D721Med (cell line): ENCODE measurements around the gene PCSK6.

ENCODE experiments used
- DNase-seq: peaks from one replicate; pipeline ENCODE4 v3.0.0; 2011; ENCODE audit warnings: low spot score; ENCODE audit not compliant: insufficient read length
- FAIRE-seq: peaks from 2 replicates; lab custom pipeline; 2011; peaks lifted over from hg19 to GRCh38; lab: Jason Lieb, UNC
- TF ChIP-seq, protein P1 (sequence below): IDR thresholded peaks from 2 replicates; pipeline ENCODE4 v1.5.1; 2012; ENCODE audit warnings: mild to moderate bottlenecking, control low read depth; ENCODE audit not compliant: insufficient read depth; ENCODE audit errors: missing control alignments

The PCSK6 gene

DNA sequence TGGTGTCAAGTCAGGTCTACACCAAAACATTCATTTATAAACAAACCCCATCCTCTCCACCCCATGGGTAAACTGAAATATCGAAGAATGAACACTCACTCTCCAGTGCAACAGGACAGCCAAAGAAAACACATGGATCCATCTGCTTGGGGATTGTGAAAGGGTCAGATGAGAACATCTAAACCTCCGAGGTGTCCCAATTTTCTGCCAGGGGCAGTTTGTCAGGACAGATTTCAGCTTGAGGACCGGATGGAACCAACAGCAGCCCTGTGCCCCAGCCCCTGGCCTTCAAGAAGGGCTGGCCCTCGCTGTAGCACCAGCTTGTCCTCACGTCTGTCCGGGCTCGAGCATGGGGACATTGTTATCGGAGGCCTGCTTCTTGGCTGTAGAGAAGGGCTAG, 45.5 kb downstream of the PCSK6 start:
- DNase-seq, result no peak
- TF ChIP-seq, protein P1, sequence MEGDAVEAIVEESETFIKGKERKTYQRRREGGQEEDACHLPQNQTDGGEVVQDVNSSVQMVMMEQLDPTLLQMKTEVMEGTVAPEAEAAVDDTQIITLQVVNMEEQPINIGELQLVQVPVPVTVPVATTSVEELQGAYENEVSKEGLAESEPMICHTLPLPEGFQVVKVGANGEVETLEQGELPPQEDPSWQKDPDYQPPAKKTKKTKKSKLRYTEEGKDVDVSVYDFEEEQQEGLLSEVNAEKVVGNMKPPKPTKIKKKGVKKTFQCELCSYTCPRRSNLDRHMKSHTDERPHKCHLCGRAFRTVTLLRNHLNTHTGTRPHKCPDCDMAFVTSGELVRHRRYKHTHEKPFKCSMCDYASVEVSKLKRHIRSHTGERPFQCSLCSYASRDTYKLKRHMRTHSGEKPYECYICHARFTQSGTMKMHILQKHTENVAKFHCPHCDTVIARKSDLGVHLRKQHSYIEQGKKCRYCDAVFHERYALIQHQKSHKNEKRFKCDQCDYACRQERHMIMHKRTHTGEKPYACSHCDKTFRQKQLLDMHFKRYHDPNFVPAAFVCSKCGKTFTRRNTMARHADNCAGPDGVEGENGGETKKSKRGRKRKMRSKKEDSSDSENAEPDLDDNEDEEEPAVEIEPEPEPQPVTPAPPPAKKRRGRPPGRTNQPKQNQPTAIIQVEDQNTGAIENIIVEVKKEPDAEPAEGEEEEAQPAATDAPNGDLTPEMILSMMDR, result no peak
- no peak for FAIRE-seq

DNA sequence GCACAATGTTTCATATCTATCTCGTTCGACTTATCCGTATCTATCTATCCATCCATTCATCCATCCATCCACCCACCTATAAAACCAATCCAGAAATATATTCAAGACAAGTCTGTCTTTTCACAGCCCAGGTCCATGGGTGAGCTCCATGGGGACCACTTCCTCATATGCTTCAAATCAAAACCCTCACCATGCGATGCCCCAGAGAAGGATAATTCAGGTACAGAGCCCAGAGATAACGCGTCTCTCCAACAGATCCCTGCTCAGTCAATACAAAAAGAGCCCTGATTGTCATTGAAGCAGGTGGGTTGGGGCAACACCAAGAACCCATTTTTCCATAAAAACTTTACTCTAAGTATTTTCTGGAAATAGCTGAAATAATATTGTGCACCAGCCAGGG, 47.2 kb downstream of the PCSK6 start:
- TF ChIP-seq, protein P1, result no peak
- FAIRE-seq (no peak), DNase-seq (no peak)

DNA sequence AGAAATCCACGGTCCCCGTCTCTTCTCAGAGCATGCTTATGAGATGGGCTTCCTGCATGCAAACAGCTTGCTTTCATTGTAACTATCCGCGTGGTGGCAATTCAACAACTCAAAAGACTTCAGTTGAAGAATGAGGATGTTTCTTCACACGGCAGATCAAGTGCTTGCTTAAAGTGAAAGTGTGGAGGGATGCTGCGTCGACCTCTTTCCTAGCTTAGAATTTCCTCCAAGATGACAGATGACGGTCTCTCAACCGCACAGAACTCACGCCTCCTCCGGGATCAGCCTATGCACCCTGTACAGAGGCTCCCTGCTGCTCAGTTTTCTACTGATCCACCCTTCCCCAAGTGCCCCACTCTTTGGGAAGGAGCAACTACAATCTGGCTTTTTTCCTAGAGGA, 47.8 kb downstream of the PCSK6 start:
- no peak for DNase-seq
- TF ChIP-seq, protein P1, result no peak
- no peak for FAIRE-seq

DNA sequence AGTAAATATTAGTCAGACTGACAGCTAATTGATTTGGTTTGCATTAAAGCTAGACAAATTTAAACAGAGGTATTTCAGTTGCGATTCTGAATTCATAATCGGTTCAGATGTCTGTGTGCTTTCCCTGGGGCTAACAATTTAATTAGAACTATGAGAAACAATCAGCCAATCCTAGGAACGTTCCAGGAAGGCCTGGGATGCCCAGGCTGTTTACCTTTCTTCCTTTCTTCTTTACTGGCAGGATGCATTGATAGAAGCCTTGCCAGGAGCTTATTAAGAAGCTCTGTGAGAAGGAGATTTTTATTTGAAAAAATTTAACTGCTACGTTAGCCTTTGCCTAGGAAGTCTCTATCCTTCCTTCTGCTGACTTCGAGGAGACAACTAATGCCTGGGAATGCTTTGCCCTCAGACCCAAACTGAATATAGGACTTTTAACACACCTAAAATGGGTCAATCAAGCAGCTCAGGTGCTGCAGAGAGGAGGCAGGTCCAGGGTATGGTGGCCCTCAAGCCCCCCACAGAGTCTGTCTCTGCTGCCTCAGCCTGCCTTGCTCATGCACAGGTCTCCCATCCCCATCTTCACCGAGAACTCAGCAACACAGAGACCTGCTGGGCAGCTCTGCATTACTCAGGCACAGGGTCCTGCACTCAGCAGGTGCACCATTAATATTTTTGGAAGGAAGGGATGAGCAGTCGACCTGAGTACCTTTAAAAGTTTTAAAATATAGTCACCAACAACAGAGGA, 48.5 kb downstream of the PCSK6 start:
- DNase-seq (no peak), FAIRE-seq (no peak)
- TF ChIP-seq, protein P1, result no peak

DNA sequence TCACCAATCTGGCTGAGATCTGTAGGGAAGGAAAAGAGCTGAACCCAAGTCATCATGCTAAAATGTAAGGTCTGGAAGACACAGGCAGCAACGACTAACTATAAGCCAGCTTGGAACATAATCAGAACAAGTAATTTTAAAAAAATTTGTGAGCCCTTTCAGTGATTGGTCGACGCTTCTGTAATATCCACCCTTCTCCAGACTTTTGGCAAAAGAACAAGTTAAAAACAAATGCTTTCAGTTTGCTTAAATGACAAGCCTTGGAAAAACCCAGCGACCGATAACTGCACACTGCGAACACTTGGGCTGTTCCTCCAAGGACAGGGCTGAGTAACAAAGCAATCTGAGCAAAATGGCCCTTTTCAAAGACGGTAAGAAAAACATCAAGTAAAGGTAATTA, 49.6 kb downstream of the PCSK6 start:
- no peak for FAIRE-seq
- DNase-seq, result no peak
- TF ChIP-seq, protein P1, result no peak

DNA sequence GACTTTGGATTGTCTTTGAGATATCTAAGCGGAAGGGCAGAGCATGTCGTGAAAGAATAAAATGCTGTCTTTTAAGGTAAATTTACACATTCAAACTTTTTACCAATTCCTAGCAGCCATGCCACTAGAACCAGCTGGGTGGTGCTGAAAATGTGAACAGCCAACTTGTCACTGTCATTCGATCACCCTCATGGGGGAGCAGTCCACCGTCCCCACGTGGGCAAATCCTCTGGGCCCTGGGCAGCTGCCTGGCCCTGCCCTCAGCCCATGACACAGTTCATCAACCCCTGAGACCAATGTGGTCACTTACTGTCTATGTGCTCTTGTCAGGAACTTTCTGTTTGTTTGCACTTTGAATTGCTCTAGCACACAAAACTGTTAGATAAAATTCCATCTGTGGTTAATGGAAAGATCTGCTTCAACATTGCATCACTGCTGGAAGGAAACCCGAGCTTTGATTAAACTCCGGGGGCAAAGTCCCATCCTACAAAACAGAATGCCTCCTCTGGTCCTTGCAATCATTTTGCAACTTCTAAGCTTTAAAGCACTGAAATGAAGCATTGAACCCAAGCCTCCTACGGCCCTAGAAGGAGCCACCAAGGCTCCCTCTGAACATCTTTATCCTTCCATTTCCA, 50.1 kb downstream of the PCSK6 start:
- DNase-seq, result no peak
- TF ChIP-seq, protein P1, result no peak
- FAIRE-seq, result no peak
